GM21515 (cell line): ENCODE measurements around the gene LCE6A.

ENCODE experiments used
- ATAC-seq: cut with Tn5 transposase; IDR thresholded peaks from one replicate; pipeline ENCODE4 v1.9.1; 2021; ENCODE audit not compliant: unreplicated experiment

The LCE6A gene

GRCh38 chr1:152842556-152842955 lies at the start of gene LCE6A:
LCE6A (plus strand) TSS chr1:152842856; CDS start chr1:152843521, 665 bp downstream.
- ATAC-seq, result no peak

- ATAC-seq, result no peak
Measured at GRCh38 chr1:152795686-152796085, 47.0 kb upstream of the LCE6A start.

- no peak for ATAC-seq
Measured at GRCh38 chr1:152796421-152796820, 46.2 kb upstream of the LCE6A start, which contains the start of gene LCE1D. LCE1D (plus strand) TSS chr1:152796721; CDS start chr1:152797795, 1,074 bp downstream.

GRCh38 chr1:152801333-152801732 lies 41.3 kb upstream of the LCE6A start:
- no peak for ATAC-seq

GRCh38 chr1:152806576-152806975 lies 36.1 kb upstream of the LCE6A start, which contains the start of gene LCE1C:
LCE1C (minus strand) TSS chr1:152806651; CDS start chr1:152805478, 1,173 bp downstream.
- ATAC-seq, result no peak

- ATAC-seq, result no peak
Measured at GRCh38 chr1:152811050-152811449, 31.6 kb upstream of the LCE6A start.

GRCh38 chr1:152811671-152812070 lies 31.0 kb upstream of the LCE6A start, which contains the start of gene LCE1B:
LCE1B (plus strand) TSS chr1:152811971; CDS start chr1:152812447, 476 bp downstream.
- ATAC-seq, result no peak

- no peak for ATAC-seq
Measured at GRCh38 chr1:152817309-152817708, 25.3 kb upstream of the LCE6A start.

GRCh38 chr1:152823294-152823693 lies 19.4 kb upstream of the LCE6A start:
- no peak for ATAC-seq

GRCh38 chr1:152824964-152825363 lies 17.7 kb upstream of the LCE6A start:
- no peak for ATAC-seq

- ATAC-seq, result no peak
Measured at GRCh38 chr1:152827173-152827572, 15.5 kb upstream of the LCE6A start, which contains the start of gene LCE1A. LCE1A (plus strand) TSS chr1:152827473; CDS start chr1:152827473, 0 bp downstream.

- ATAC-seq, result no peak
Measured at GRCh38 chr1:152836870-152837269, 5.8 kb upstream of the LCE6A start.

- ATAC-seq, result no peak
Measured at GRCh38 chr1:152855661-152856060, 13.0 kb downstream of the LCE6A start.

GRCh38 chr1:152858062-152858461 lies 15.4 kb downstream of the LCE6A start:
- no peak for ATAC-seq

- no peak for ATAC-seq
Measured at GRCh38 chr1:152859696-152860095, 17.0 kb downstream of the LCE6A start, which contains the start of gene LCE7A. LCE7A (plus strand) TSS chr1:152859996; CDS start chr1:152860698, 702 bp downstream.

GRCh38 chr1:152860129-152860528 lies 17.5 kb downstream of the LCE6A start:
- no peak for ATAC-seq

- ATAC-seq, result no peak
Measured at GRCh38 chr1:152861374-152861773, 18.7 kb downstream of the LCE6A start.

- no peak for ATAC-seq
Measured at GRCh38 chr1:152864443-152864842, 21.8 kb downstream of the LCE6A start.

- no peak for ATAC-seq
Measured at GRCh38 chr1:152866321-152866720, 23.7 kb downstream of the LCE6A start.

GRCh38 chr1:152869808-152870419 lies 27.3 kb downstream of the LCE6A start:
- no peak for ATAC-seq

GRCh38 chr1:152870831-152871730 lies 28.4 kb downstream of the LCE6A start:
- no peak for ATAC-seq

GRCh38 chr1:152871731-152872126 lies 29.1 kb downstream of the LCE6A start:
- ATAC-seq, result no peak
